Activated CD8-positive, alpha-beta T cell treated with anti-CD3 and anti-CD28 coated beads, Interleukin-2, amount 10 ng/mL, durations not matched to agents 7 days and 5 days (primary cell): ENCODE results near the gene ANKRD18A. TPM values are rescaled to one million over a fixed set of nuclear protein-coding genes. Genes with fewer than 3 reads are reported as not detected.
A peak's percentile ranks its signal among the peaks of the same experiment; 100 is the strongest.

Source experiments
- ATAC-seq: fragments of 150-1000 bp; cut with Tn5 transposase; one replicate; pipeline ENCODE4 v1.10.0; 2021; ENCODE audit warnings: moderate library complexity
- CTCF ChIA-PET: fragments of 350-600 bp; sonication (Branson Sonifier 250); formaldehyde crosslinking; loops from one replicate; lab custom pipeline; 2021; ENCODE audit warnings: antibody characterized with exemption; lab: Charles Lee
- POLR2A ChIA-PET: fragments of 350-600 bp; sonication (Branson Sonifier 250); formaldehyde crosslinking; loops from one replicate; lab custom pipeline; 2021; ENCODE audit warnings: antibody characterized with exemption; lab: Charles Lee
- DNase-seq: peaks from one replicate; pipeline ENCODE4 v3.0.0-alpha.2; 2020
- H3K27ac Mint-ChIP-seq: one replicate; pipeline ENCODE4 v1.8.0; 2021; ENCODE audit warnings: mild to moderate bottlenecking, mixed read lengths
- H3K27me3 Mint-ChIP-seq: one replicate; pipeline ENCODE4 v1.8.0; 2021; ENCODE audit warnings: low read depth, mixed read lengths
- H3K36me3 Mint-ChIP-seq: one replicate; pipeline ENCODE4 v1.8.0; 2021; ENCODE audit warnings: low read depth, mixed read lengths
- H3K4me1 Mint-ChIP-seq: one replicate; pipeline ENCODE4 v1.8.0; 2021; ENCODE audit warnings: low read depth, mixed read lengths
- H3K4me3 Mint-ChIP-seq: one replicate; pipeline ENCODE4 v1.8.0; 2021; ENCODE audit warnings: mild to moderate bottlenecking, mixed read lengths
- H3K9me3 Mint-ChIP-seq: one replicate; pipeline ENCODE4 v1.8.0; 2022; ENCODE audit warnings: mixed read lengths; ENCODE audit not compliant: insufficient read depth
- total RNA-seq, 2 experiments: library from RNA; stranded (reverse); gene quantifications; one replicate each; pipeline ENCODE4 v1.2.3, GENCODE V29; 2021

The ANKRD18A gene
- total RNA-seq, 2 experiments from 2014 or later: 0.08 to 0.11 TPM

DNA sequence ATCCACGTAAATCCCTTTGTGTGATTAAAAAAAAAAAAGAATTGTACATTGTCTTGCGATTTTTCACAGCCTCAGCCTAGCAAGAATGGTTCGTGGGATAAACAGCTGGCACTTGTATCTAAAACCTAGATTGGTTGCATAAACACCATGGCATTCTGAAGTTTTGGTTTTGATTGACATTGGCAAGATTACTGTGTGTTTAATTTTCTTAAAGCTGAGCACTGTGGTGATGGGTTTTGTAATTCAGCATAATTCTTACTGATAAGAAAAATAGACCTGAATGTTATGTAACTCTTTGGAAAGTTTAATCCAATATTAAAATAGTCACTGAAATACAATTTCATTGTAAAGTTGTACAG, 23.4 kb upstream of the ANKRD18A start:
- POLR2A ChIA-PET: no interaction called here
- no peak overlapping the region for H3K27ac Mint-ChIP-seq
- ATAC-seq (no peak), DNase-seq (no peak)
- H3K27me3 Mint-ChIP-seq: no peaks in the 10 kb centered on the region
- no peak overlapping the region for H3K4me3 Mint-ChIP-seq
- no peaks in the 10 kb centered on the region for H3K36me3 Mint-ChIP-seq
- no peaks in the 10 kb centered on the region for H3K9me3 Mint-ChIP-seq
- no peaks in the 10 kb centered on the region for H3K4me1 Mint-ChIP-seq
- CTCF ChIA-PET: no interaction called here

DNA sequence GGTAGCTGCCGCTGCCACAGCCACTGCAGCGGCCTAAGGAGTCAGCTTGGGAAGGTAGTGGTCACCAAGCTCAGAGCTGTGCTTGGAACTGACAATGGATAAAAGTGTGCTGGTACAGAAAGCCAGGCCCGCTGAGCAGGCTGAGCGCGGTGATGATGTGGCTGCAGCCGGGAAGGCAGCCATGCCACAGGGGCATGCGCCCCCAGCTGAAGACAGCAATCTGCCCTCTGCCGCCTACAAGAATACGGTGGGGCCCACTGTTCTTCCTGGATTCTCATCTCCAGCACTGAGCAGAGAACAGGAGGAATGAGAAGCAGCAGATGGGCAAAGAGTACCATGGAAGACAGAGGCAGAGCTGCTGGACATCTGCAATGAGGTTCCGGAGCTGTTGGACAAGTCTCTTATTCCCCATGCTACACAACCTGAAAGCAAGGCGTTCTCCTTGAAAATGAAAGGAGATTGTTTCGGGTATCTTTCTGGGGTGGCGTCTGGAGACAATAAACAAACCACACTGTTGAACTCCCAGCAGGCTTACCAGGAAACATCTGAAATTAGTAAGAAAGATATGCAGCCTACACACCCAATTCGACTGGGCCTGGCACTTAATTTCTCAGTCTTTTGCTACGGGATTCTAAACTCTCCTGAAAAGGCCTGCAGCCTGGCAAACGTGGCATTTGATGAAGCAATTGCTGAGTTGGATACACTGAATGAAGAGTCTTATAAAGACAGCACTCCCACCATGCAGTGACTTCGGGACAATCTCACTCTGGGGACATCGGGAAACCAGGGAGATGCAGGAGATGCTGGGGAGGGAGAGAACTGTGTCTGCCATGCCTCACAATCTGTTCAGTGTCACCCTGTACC, 22.8 kb upstream of the ANKRD18A start:
- no peaks in the 10 kb centered on the region for H3K9me3 Mint-ChIP-seq
- CTCF ChIA-PET: no interaction called here

DNA sequence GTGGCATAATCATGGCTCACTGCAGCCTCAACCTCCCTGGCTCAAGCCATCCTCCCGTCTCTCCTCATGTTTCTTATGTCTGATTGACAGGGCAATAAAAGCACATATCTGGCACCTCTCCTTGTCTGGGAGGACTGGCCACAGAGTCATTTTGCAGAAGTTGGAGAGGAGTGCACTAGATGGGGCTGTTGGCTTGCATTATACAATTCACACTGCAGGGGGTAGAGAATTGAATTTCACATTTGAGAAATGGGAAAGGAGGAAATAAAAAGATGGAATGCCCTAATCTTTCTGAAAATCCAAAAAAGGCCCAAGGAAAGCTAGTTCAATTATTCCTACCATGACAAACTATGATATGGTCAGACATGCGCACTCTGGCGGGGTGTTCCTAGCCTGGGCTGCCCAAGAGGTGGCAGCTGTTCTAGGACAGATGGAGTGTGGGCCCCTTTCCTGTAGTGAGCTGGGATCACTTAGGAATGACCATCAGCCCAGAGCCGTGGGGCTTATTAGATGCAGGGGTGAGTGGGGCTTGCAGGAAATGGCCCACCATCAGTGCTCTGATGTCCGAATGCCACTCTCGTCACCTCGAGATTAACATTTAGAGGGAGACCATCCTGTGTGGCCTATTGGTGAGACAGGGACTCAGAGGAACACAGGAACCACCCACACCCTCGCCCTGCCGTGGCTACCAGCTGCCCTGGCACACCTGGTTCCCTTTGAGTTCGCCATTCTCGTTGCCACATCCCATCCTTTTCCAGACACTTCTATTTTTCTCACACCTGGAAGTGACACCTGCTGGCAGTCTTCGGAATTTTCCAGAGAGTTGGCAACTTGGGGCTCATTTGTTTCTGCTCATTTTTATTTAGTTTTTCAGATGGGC, 21.8 kb upstream of the ANKRD18A start:
- no peak for ATAC-seq
- H3K27me3 Mint-ChIP-seq: no peaks in the 10 kb centered on the region
- no peaks in the 10 kb centered on the region for H3K9me3 Mint-ChIP-seq
- H3K4me1 Mint-ChIP-seq: no peaks in the 10 kb centered on the region
- no peak overlapping the region for H3K4me3 Mint-ChIP-seq
- no peaks in the 10 kb centered on the region for H3K36me3 Mint-ChIP-seq
- ChIA-PET CTCF (no interaction called here), POLR2A (no interaction called here)
- no peak for DNase-seq
- no peak overlapping the region for H3K27ac Mint-ChIP-seq

More for the DNA sequence above, 22.8 kb upstream of the ANKRD18A start:
- POLR2A ChIA-PET: no interaction called here
- H3K27me3 Mint-ChIP-seq: no peaks in the 10 kb centered on the region
- H3K27ac Mint-ChIP-seq: no peak overlapping the region
- no peaks in the 10 kb centered on the region for H3K4me1 Mint-ChIP-seq
- H3K4me3 Mint-ChIP-seq: no peak overlapping the region
- no peaks in the 10 kb centered on the region for H3K36me3 Mint-ChIP-seq
- ATAC-seq (no peak), DNase-seq (no peak)

DNA sequence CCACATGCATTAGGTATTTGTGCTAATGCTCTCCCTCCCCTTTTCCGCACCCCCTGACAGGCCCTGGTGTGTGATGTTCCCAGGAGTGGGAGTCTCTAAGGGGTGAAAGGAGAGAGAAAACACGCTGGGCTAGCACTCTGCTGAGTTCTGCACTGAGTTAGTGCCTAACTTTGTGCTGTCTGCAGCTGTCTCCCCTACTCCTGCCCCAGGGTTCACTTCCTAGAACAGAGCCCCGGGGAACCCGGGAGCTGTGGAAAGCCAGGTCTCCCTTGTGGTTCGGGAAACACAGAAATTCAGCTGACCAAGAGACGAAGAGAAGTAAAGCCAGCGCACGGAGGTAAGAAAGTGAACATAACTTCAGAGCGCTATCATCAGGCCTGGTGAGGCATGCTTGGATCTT, 20.7 kb upstream of the ANKRD18A start:
- no peaks in the 10 kb centered on the region for H3K9me3 Mint-ChIP-seq
- H3K27ac Mint-ChIP-seq: no peak overlapping the region
- POLR2A ChIA-PET: no interaction called here
- ATAC-seq: no peak
- no peak for DNase-seq
- H3K4me3 Mint-ChIP-seq: no peak overlapping the region
- no peaks in the 10 kb centered on the region for H3K36me3 Mint-ChIP-seq
- CTCF ChIA-PET: no interaction called here
- peaks cover 1% of the 10 kb centered on the region for H3K27me3 Mint-ChIP-seq
- H3K4me1 Mint-ChIP-seq: no peaks in the 10 kb centered on the region

DNA sequence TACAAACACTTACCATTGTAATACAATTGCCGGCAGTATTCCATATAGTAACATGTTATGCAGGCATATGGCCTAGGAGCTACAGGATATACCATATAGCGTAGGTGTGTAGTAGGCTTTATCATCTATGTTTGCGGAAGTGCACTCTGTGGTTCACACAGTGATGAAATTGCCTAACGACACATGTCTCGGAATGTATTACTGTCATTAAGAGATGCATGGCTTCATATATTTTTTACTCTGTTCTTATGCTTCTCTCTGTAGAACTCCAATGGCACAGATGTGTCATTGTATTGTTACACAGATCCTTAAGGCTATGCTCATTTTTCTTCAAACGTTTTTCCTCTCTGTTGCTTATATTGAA, 19.2 kb upstream of the ANKRD18A start:
- Mint-ChIP-seq H3K36me3 (no peaks in the 10 kb centered on the region), H3K27ac (no peak overlapping the region), H3K27me3 (peaks cover 2% of the 10 kb centered on the region), H3K4me1 (no peaks in the 10 kb centered on the region), H3K4me3 (no peak overlapping the region), H3K9me3 (no peaks in the 10 kb centered on the region)
- CTCF ChIA-PET: no interaction called here
- POLR2A ChIA-PET: no interaction called here
- DNase-seq: no peak
- ATAC-seq: no peak

DNA sequence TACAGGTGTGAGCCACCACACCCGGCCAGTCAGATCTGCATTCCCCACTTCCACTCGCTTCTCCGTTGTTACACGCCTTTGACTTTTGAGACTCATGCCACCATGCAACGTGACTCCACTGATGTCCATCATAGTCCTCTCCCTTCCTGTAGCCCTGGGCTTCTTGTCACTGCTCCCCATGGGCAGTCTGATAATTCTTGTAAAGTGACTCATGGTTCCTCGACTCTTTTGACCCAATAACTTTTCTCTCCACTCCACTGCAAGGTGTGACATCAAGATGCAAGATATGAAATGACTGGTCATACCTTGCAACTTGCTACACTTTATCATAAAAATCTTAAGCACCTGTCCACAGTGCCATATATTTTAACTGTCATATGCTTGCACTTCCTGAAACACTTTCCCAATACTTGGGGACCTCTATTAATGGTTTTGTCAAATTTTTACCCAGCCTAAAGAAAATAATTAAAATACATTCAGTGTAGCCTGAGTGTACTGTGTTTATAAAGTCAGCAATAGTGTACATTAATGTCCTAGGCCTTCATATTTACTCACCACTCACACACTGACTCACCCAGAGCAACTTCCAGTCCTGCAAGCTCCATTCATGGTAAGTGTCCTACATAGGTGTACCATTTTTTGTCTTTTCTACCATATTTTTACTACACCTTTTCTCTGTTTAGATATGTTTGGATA, 18.6 kb upstream of the ANKRD18A start:
- no peak for ATAC-seq
- POLR2A ChIA-PET: no interaction called here
- DNase-seq: no peak
- Mint-ChIP-seq H3K4me3 (no peak overlapping the region), H3K27ac (no peak overlapping the region), H3K36me3 (no peaks in the 10 kb centered on the region), H3K9me3 (no peaks in the 10 kb centered on the region), H3K4me1 (no peaks in the 10 kb centered on the region), H3K27me3 (peaks cover 2% of the 10 kb centered on the region)
- CTCF ChIA-PET: no interaction called here

DNA sequence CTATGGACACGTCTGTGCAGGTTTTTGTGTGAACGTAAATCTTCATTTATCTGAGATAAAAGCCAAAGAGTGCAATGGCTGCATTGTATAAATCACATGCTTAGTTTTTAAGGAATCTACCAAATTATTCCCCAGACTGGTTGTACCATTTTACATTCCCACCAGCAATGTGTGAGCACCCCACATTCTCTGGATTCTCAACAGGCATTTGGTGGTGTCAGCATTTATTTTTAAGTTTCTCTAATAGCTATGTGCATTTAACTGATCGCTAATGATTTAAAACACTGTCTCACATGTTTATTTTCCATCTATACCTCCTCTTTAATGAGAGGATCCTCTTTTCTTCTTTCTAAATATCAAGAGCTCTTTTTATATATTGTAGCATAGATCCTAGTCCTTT, 13.9 kb upstream of the ANKRD18A start:
- Mint-ChIP-seq H3K4me3 (no peak overlapping the region), H3K27ac (no peak overlapping the region), H3K27me3 (peaks cover 9% of the 10 kb centered on the region), H3K9me3 (no peaks in the 10 kb centered on the region), H3K36me3 (no peaks in the 10 kb centered on the region), H3K4me1 (no peaks in the 10 kb centered on the region)
- DNase-seq (no peak), ATAC-seq (no peak)
- POLR2A ChIA-PET: no interaction called here
- CTCF ChIA-PET: no interaction called here

DNA sequence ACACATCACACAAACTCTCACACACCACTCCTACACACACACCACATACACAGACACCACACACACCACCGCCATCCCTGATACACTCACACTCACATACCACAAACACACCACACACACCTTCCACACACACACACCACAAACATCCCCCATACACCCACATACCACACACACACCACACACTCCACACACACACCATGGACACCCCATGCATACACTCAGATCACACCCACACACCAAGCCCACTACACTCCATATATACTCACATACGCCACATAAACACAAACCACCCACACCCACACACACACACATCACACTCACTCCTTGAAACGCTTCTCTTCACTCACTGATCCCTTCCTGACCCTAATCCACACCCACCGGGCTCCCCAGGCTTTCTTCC, 9.1 kb upstream of the ANKRD18A start:
- Mint-ChIP-seq H3K27me3 (peaks cover 18% of the 10 kb centered on the region), H3K4me1 (no peaks in the 10 kb centered on the region), H3K36me3 (no peaks in the 10 kb centered on the region), H3K9me3 (peaks cover 2% of the 10 kb centered on the region), H3K27ac (no peak overlapping the region), H3K4me3 (no peak overlapping the region)
- no peak for ATAC-seq
- POLR2A ChIA-PET: no interaction called here
- no peak for DNase-seq
- CTCF ChIA-PET: no interaction called here

DNA sequence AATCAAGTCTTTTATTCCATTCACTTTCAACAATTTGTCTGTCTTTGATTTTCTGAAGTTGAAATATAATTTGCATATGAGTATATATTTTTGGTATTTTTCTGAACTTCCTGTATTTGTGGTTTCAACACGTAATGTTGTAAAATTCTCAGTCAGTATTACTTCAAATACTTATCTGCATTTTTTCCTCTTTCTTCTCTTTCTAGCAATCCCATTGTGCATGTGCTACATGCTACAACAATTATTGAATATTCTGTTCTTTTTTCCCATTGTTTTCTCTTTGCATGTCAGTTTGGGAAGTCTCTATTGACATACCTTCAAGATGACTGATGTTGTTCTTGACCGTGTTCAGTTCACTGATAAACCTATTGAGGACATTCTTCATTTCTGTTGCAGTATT, 5.6 kb upstream of the ANKRD18A start:
- ATAC-seq (no peak), DNase-seq (no peak)
- Mint-ChIP-seq H3K27me3 (peaks cover 30% of the 10 kb centered on the region), H3K9me3 (peaks cover 6% of the 10 kb centered on the region), H3K36me3 (no peaks in the 10 kb centered on the region), H3K4me1 (peaks cover 9% of the 10 kb centered on the region), H3K27ac (no peak overlapping the region), H3K4me3 (no peak overlapping the region)
- POLR2A ChIA-PET: no interaction called here
- CTCF ChIA-PET: no interaction called here

DNA sequence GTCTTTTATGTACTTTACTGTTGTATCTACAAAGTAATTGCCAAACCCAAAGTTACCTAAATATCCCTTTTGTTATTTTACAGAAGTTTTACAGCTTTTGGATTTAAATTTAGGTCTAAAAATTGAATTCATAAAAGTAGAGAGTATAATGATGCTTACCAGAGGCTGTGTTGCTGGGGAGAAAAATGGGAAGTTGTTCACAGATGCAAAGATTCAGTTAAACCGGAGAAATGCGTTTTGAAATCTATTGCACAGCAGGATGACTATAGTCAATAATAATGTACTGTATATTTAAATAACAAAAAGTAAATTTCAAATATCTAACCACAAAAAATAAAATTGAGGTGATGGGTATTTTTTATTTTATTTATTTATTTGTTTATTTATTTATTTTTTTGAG, 2.6 kb upstream of the ANKRD18A start:
- H3K9me3 Mint-ChIP-seq: peaks cover 6% of the 10 kb centered on the region
- no peak overlapping the region for H3K4me3 Mint-ChIP-seq
- ChIA-PET POLR2A (no interaction called here), CTCF (no interaction called here)
- ATAC-seq: no peak
- peaks cover 16% of the 10 kb centered on the region for H3K4me1 Mint-ChIP-seq
- H3K27ac Mint-ChIP-seq: no peak overlapping the region
- H3K27me3 Mint-ChIP-seq: peaks cover 48% of the 10 kb centered on the region
- DNase-seq: no peak
- H3K36me3 Mint-ChIP-seq: no peaks in the 10 kb centered on the region

DNA sequence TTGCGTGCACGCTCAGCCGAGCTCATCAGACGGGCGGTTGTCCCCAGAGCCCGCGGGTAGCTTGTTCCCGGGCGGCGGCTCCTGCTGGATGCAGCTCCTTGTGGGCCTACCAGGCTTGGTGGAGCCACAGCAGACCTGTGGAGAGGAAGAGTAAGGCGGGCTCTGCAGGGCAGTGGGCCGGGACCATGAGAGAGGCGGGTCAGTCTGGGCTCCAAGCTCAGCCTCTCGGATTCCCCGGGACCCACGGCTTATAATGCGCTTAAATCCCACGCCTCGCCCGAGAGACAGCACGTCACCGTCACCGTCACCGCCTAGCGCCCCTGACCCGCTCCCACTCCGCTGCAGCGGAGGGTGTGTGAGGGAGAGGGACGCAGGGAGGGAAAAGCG, 1.9 kb upstream of the ANKRD18A start:
- Mint-ChIP-seq H3K27me3 (peaks cover 51% of the 10 kb centered on the region), H3K27ac (no peak overlapping the region), H3K4me1 (peaks cover 16% of the 10 kb centered on the region), H3K4me3 (peak overlapping the region; percentile 53), H3K36me3 (no peaks in the 10 kb centered on the region), H3K9me3 (peaks cover 6% of the 10 kb centered on the region)
- no peak for ATAC-seq
- DNase-seq: no peak
- POLR2A ChIA-PET: no interaction called here
- CTCF ChIA-PET: no interaction called here
